Adrenal gland (tissue), 12 donors: ENCODE data around the gene RNLS. TPM values are rescaled to one million over a fixed set of nuclear protein-coding genes. Genes with fewer than 3 reads are reported as not detected.

ENCODE experiments used
- DNase-seq, 7 donors: peaks; one replicate each; pipeline ENCODE4 v3.0.0-alpha.2; 2019 to 2020
- H3K27ac ChIP-seq, 5 donors: fragments of 200-600 bp; sonication (generic) in 4 of 5; 1 replicate in 3 of 5; 2 replicates in 2 of 5; pipeline versions ENCODE4 v1.5.1 to v1.8.0; 2016 to 2020; ENCODE audit warnings: mild to moderate bottlenecking in 1 of 5
- H3K27me3 ChIP-seq: fragments of 200-600 bp; 2 replicates; pipeline ENCODE4 v1.8.0; 2021
- H3K36me3 ChIP-seq, 2 donors: fragments of 200-600 bp; replicated peaks in 1 of 2; 1 replicate in 1 of 2; 2 replicates in 1 of 2; pipeline versions ENCODE4 v1.5.1 to v1.8.0; 2018 to 2022
- H3K4me1 ChIP-seq, 2 donors: fragments of 200-600 bp; replicated peaks in 1 of 2; 1 replicate in 1 of 2; 2 replicates in 1 of 2; pipeline versions ENCODE4 v1.5.1 to v1.8.0; 2018 to 2021
- H3K4me3 ChIP-seq, 4 donors: fragments of 200-600 bp; sonication (generic) in 3 of 4; one replicate each; pipeline ENCODE4 v1.5.1; 2016 to 2018
- H3K9me3 ChIP-seq, 3 donors: fragments of 200-600 bp; sonication (generic) in 1 of 3; replicated peaks in 1 of 3; 1 replicate in 2 of 3; 2 replicates in 1 of 3; pipeline versions ENCODE4 v1.5.1 to v1.8.0; 2016 to 2021
- POLR2A ChIP-seq, 2 donors: fragments of 450-650 bp; IDR thresholded peaks; one replicate each; pipeline ENCODE4 v1.6.1; 2017; ENCODE audit warnings: antibody characterized with exemption in 2 of 2, mild to moderate bottlenecking in 2 of 2, moderate library complexity in 1 of 2
- WGBS, 4 donors: extraction: QIAGEN DNeasy Blood & Tissue Kit in 2 of 4; methylation state at CpG; one replicate each; pipeline versions ENCODE4 v1.1.5 to v1.1.7; 2013 to 2017; 5-methylcytosine and 5-hydroxymethylcytosine counted together
- intact Hi-C, 2 donors: fragments of 100-400 bp; cut with DNase I; formaldehyde crosslinking; loops; one replicate each; pipeline versions ENCODE4 v1.14.1 to v1.15.0; 2022 to 2023
- polyA plus RNA-seq, 3 donors: library from polyadenylated mRNA; stranded (reverse); fragments of 200-250 nt in 2 of 3; fragments of 350-450 nt in 1 of 3; fragmentation: Illumina TruSeq in 1 of 3; extraction: RNeasy Lipid Tissue Mini Kit (QIAGEN cat#74804) in 1 of 3; gene quantifications; one replicate each; pipeline ENCODE4 v1.2.3, GENCODE V29; 2013 to 2014
- total RNA-seq, 9 donors: library from RNA; depleted of rRNA in 4 of 9; stranded (reverse); fragments of >200 nt in 4 of 9; fragments of 120-200 nt in 1 of 9; fragmentation: NEBNext Ultra II Directional in 1 of 9; extraction: Animal tissue kit (Norgen Biotek cat#: 25700) in 1 of 9; gene quantifications; one replicate each; pipeline versions ENCODE4 v1.1.0 to v1.2.4, GENCODE V29; 2013 to 2023
- TF ChIP-seq, protein P1 (sequence below), 6 experiments: fragments of 450-650 bp in 4 of 6; fragments of 200-600 bp in 2 of 6; sonication (generic) in 1 of 6; IDR thresholded peaks; 1 replicate in 5 of 6; 2 replicates in 1 of 6; pipeline versions ENCODE4 v1.5.1 to v1.8.0; 2016 to 2021; ENCODE audit warnings: antibody characterized with exemption in 6 of 6, mild to moderate bottlenecking in 2 of 6, moderate library complexity in 1 of 6
- donor health status: healthy with polysubstance abuse.
- donor health status: Bipolar disorder and iron deficiency.
- donor health status: DM: yes; HTN: yes; CAD: no.
- donor health status: DM: no; HTN: no; CAD: no.
- donor health status: DM: no; HTN: no; CAD: no.
- donor health status: DM: yes; HTN: yes; CAD: no.

The RNLS gene
- total and polyA plus RNA-seq, 12 donors = 7.2 to 51.3 (median 27.9) TPM

DNA sequence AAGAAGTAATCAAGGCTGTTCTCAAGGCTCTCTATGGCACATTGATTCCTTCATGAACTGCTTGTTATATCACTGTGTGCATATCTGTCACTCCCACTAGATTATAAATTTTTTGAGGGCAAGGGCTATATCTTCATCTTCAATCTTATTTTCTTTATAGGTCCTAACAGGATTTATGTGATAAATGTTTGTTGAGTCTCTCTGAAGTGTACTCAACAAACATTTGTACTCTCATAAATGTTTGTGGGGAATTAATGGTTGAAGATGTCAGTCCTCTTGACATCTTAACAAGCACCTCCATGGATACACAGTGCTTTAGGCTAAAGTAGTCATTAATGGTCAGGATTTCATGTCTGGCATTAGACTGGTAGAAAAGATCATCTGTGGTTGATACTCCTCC lies 143.2 kb downstream of the RNLS start:
- intact Hi-C loops = no loop called here
- Histone ChIP-seq H3K36me3 (no peaks in the 10 kb centered on the region), H3K4me1 (peaks cover 0 to 7% of the 10 kb centered on the region in 2 donors), H3K4me3 (no peak overlapping the region), H3K27ac (no peak overlapping the region), H3K27me3 (no peaks in the 10 kb centered on the region), H3K9me3 (no peaks in the 10 kb centered on the region)
- no peak for TF ChIP-seq POLR2A (IDR thresholded peaks at IDR 0.05)
- TF ChIP-seq, protein P1, sequence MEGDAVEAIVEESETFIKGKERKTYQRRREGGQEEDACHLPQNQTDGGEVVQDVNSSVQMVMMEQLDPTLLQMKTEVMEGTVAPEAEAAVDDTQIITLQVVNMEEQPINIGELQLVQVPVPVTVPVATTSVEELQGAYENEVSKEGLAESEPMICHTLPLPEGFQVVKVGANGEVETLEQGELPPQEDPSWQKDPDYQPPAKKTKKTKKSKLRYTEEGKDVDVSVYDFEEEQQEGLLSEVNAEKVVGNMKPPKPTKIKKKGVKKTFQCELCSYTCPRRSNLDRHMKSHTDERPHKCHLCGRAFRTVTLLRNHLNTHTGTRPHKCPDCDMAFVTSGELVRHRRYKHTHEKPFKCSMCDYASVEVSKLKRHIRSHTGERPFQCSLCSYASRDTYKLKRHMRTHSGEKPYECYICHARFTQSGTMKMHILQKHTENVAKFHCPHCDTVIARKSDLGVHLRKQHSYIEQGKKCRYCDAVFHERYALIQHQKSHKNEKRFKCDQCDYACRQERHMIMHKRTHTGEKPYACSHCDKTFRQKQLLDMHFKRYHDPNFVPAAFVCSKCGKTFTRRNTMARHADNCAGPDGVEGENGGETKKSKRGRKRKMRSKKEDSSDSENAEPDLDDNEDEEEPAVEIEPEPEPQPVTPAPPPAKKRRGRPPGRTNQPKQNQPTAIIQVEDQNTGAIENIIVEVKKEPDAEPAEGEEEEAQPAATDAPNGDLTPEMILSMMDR (IDR thresholded peaks at IDR 0.05) = no peak
- no peak for DNase-seq

DNA sequence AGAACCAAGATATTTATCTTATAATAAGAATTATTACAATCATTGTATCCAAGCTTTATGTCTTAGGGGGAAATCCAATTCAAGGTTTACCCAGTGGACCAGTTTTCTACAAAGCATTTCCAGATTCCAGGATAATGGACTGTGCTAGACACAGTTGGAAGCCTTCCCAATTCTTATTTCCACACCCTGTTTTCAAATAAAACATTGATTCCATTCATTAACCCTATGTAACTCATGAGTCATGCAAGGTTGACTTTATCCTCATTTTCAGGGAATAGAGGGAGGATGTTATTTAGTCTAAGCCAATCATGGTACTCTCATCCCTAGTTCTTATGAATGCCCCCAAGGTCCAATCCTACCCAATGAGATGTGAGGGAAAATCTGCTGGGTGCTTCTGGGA lies 145.7 kb downstream of the RNLS start:
- Histone ChIP-seq H3K36me3 (no peaks in the 10 kb centered on the region), H3K4me3 (no peak overlapping the region), H3K27ac (no peak overlapping the region), H3K9me3 (no peaks in the 10 kb centered on the region), H3K27me3 (no peaks in the 10 kb centered on the region), H3K4me1 (peaks cover 0 to 7% of the 10 kb centered on the region in 2 donors)
- no peak for TF ChIP-seq POLR2A (IDR thresholded peaks at IDR 0.05)
- TF ChIP-seq, protein P1 (IDR thresholded peaks at IDR 0.05) = no peak
- DNase-seq = no peak
- intact Hi-C loops = no loop called here

DNA sequence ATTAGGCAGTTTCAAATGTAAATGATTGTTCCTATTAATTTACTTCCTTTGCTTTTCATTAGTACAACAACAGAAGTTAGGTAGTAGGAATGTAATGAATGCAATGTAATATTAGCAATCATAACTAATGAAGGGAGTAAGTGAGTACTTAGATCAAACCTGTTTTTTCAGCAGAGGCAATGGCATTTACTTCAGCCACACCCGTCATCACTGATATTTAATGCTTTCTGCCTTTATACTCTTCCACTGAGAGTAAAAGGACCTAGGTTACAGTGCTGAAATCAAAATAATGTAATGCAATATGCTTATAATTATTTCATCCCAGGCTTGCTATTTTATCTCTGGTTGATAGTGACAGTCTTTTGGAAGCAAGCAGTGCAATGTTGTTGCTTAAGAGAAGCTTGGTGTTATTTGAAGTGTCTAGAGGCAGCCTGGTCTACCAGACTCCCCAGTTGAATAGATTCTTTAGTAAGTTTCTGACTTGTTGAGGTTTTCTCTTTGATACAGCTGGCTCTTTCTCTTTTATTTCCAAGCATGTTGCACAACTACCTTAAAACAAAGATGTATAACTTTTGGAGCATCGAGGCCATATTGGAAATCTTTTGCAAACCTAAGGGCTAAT lies 149.4 kb downstream of the RNLS start:
- intact Hi-C loops = no loop called here
- TF ChIP-seq POLR2A (IDR thresholded peaks at IDR 0.05) = no peak
- TF ChIP-seq, protein P1 (IDR thresholded peaks at IDR 0.05) = no peak
- Histone ChIP-seq H3K36me3 (no peaks in the 10 kb centered on the region), H3K27ac (no peak overlapping the region), H3K9me3 (no peaks in the 10 kb centered on the region), H3K4me1 (no peaks in the 10 kb centered on the region), H3K27me3 (no peaks in the 10 kb centered on the region), H3K4me3 (no peak overlapping the region)
- DNase-seq = no peak
- 87 to 97% (median 91%) methylated on average over 2 of the region's 2 CpGs for WGBS, 4 donors

DNA sequence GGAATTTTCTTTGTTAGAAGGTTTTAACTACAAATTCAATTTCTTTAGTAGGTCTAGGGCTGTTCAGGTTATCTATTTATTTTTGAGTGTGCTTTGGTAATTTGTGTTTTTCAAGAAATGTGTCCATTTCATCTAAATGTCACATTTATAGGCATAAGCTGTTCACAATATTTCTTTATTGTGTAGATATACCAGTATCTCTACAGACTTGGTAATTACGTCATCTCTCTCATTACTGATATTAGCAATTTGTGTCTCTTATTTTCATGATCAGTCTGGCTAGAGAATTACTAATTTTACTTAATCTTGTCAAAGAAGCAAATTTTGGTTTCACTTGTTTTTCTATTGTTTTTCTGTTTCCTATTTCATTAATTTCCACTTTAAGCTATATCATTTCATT lies 152.0 kb downstream of the RNLS start:
- intact Hi-C loops = no loop called here

More for the DNA sequence above, 152.0 kb downstream of the RNLS start:
- Histone ChIP-seq H3K27me3 (no peaks in the 10 kb centered on the region), H3K4me1 (no peaks in the 10 kb centered on the region), H3K4me3 (no peak overlapping the region), H3K36me3 (no peaks in the 10 kb centered on the region), H3K27ac (no peak overlapping the region), H3K9me3 (no peaks in the 10 kb centered on the region)
- no peak for DNase-seq
- TF ChIP-seq, protein P1 (IDR thresholded peaks at IDR 0.05) = no peak
- TF ChIP-seq POLR2A (IDR thresholded peaks at IDR 0.05) = no peak
- 96 to 100% (median 98%) methylated on average over 1 of the region's 1 CpG for WGBS, 4 donors
